ENCODE results near the gene BOLA1. TPM values are rescaled to one million over a fixed set of nuclear protein-coding genes. Genes with fewer than 3 reads are reported as not detected.

BOLA1 gene
- total RNA-seq, 1 donor from 2014 or later: 10.5 TPM

DNA sequence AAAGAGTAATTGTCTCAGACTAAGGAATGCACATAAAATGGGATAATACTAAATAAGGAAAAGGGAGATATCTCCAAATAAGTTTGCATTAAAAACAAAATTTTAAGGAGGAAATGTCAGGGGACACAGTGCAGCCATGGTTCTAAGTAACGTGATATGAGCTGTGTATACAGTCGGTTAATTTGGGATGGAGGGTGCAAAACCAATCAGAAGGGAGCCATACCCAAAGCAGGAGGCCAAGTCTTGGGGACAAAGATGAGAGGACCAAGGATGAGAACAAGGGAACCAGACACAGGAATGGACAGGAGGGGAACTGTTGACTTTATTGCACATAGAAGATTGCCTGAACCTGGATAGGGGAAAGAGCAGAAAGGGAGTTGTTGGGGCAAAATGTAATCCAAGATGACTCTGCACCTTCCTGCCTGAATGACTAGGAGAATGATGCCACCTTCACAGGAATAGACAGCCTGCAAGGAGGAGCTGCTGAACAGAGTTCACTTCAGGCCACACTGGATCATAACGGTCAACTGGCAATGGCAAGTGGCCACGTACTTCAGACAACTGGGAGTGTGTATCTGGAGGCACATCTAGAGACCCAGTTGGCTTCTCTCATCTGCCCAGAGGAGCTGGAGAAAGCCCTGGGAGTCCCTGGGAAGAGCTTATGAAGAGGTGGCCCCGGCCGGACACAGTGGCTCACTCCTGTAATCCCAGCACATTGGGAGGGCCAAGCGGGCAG, 22.0 kb upstream of the BOLA1 start:
- Mint-ChIP-seq H3K27me3 (ENCODE audit: low read depth) (no peaks in the 10 kb centered on the region), H3K4me1 (ENCODE audit: low read depth) (no peaks in the 10 kb centered on the region), H3K27ac (ENCODE audit: unreplicated experiment) (no peak overlapping the region), H3K36me3 (ENCODE audit: low read depth) (no peaks in the 10 kb centered on the region), H3K9me3 (ENCODE audit: low read depth) (no peaks in the 10 kb centered on the region), H3K4me3 (ENCODE audit: unreplicated experiment) (no peak overlapping the region)
- DNase-seq (ENCODE audit: low spot score): no peak
- TF ChIP-seq, protein P1, sequence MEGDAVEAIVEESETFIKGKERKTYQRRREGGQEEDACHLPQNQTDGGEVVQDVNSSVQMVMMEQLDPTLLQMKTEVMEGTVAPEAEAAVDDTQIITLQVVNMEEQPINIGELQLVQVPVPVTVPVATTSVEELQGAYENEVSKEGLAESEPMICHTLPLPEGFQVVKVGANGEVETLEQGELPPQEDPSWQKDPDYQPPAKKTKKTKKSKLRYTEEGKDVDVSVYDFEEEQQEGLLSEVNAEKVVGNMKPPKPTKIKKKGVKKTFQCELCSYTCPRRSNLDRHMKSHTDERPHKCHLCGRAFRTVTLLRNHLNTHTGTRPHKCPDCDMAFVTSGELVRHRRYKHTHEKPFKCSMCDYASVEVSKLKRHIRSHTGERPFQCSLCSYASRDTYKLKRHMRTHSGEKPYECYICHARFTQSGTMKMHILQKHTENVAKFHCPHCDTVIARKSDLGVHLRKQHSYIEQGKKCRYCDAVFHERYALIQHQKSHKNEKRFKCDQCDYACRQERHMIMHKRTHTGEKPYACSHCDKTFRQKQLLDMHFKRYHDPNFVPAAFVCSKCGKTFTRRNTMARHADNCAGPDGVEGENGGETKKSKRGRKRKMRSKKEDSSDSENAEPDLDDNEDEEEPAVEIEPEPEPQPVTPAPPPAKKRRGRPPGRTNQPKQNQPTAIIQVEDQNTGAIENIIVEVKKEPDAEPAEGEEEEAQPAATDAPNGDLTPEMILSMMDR (IDR thresholded peaks at IDR 0.05): no peak

GRCh38 chr1:149879556-149879955, 19.8 kb upstream of the BOLA1 start:
- H3K9me3 Mint-ChIP-seq (ENCODE audit: low read depth): no peaks in the 10 kb centered on the region
- no peak for DNase-seq (ENCODE audit: low spot score)
- H3K4me3 Mint-ChIP-seq (ENCODE audit: unreplicated experiment): no peak overlapping the region
- H3K27ac Mint-ChIP-seq (ENCODE audit: unreplicated experiment): no peak overlapping the region
- H3K36me3 Mint-ChIP-seq (ENCODE audit: low read depth): no peaks in the 10 kb centered on the region
- no peaks in the 10 kb centered on the region for H3K27me3 Mint-ChIP-seq (ENCODE audit: low read depth)
- TF ChIP-seq, protein P1 (IDR thresholded peaks at IDR 0.05): no peak
- H3K4me1 Mint-ChIP-seq (ENCODE audit: low read depth): peaks cover 5% of the 10 kb centered on the region

DNA sequence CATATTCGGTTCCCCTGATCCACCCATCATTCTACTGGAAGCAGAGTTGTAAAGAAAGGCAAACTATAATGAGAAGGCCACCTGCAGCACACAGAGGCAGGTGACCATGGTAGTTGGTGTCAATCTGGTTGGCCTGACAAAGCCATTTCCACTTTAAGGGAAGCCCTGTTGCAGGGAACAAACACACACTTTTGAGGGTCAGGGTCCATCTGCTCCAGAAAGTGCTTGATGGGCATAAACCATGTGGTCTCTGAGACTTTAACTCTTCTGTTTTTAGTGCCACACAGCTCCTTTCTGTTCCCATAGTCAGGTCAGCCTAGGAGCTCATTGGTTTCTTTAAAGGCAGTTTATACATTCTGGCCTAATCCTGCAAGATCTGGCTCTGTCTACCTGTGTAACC, 17.5 kb upstream of the BOLA1 start:
- Mint-ChIP-seq H3K27ac (ENCODE audit: unreplicated experiment) (no peak overlapping the region), H3K36me3 (ENCODE audit: low read depth) (no peaks in the 10 kb centered on the region), H3K4me3 (ENCODE audit: unreplicated experiment) (no peak overlapping the region), H3K4me1 (ENCODE audit: low read depth) (peaks cover 5% of the 10 kb centered on the region), H3K9me3 (ENCODE audit: low read depth) (no peaks in the 10 kb centered on the region), H3K27me3 (ENCODE audit: low read depth) (no peaks in the 10 kb centered on the region)
- DNase-seq (ENCODE audit: low spot score): no peak
- TF ChIP-seq, protein P1 (IDR thresholded peaks at IDR 0.05): no peak

DNA sequence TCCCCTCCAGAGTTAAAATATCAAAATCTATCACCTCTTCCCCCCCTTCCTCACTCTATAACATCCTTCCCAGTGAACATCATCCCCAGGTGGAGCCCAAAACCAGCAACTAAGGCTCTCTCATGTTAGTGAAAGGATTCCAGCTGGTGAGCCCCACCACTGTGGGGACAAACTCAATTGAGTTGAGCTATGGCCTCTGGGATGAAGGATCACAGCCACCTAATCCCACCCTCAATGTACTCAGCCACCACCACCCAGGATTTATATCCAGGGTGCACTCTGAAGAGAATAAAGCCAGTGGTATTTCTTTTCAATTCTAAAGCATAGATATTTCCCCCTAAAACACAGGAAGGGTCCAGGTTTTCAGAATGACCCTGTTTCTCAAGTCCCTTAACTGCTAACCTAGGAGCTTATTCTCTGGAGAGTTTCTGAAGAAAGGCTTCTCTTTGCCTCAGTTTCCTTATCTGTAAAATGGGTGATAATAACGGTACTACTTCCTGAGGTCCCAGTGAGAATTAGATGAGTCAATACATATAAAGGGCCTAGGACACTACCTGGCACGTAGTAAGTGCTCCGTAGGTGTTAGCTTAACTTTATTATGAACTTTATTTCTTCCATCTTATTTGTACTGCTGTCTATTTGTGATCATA, 15.6 kb upstream of the BOLA1 start:
- H3K9me3 Mint-ChIP-seq (ENCODE audit: low read depth): no peaks in the 10 kb centered on the region
- H3K36me3 Mint-ChIP-seq (ENCODE audit: low read depth): no peaks in the 10 kb centered on the region
- no peaks in the 10 kb centered on the region for H3K27me3 Mint-ChIP-seq (ENCODE audit: low read depth)
- DNase-seq (ENCODE audit: low spot score): no peak
- no peak overlapping the region for H3K27ac Mint-ChIP-seq (ENCODE audit: unreplicated experiment)
- peaks cover 5% of the 10 kb centered on the region for H3K4me1 Mint-ChIP-seq (ENCODE audit: low read depth)
- no peak overlapping the region for H3K4me3 Mint-ChIP-seq (ENCODE audit: unreplicated experiment)
- TF ChIP-seq, protein P1 (IDR thresholded peaks at IDR 0.05): no peak

DNA sequence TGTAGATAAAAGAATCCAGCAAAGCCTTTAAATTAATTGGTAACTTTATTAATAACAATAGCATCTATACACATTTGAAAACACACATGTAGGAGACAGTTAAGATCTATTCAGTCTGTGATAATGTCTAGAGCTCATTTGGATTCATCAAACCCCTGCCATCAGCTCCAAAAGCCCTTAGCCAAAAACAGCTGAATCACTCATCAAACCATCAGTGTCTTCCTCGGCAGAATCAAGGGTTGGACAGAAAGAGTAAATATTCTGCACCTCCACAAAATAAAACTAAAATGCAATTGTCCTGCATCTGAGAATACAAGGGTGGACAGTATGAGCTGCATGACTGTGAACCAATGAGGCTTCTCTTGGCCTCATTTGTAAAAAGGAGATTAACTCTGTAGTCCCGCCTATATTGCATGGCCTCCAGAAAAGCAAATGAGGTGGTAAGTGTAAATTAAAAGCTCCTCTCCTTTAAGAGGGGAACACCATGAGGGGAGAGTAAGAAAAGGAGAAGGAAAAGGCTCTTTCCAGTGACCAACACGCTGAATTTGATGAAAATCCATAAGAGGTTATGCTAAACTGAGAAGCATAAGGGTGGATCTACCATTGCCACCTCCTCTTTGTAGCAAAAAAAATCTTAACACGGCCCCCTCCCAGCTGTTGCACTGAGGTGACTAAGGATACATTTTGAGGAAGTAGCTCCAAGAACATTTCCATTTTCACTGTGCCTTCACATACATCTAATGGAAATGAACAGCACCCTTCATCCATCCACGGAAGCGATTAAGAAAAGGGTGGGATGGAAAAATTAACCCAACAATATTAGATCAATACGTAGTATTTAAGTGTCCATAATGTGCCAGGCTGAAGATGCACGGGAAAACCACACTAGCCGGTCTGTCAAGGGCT, 14.7 kb upstream of the BOLA1 start:
- Mint-ChIP-seq H3K27me3 (ENCODE audit: low read depth) (no peaks in the 10 kb centered on the region), H3K4me3 (ENCODE audit: unreplicated experiment) (no peak overlapping the region), H3K4me1 (ENCODE audit: low read depth) (peaks cover 6% of the 10 kb centered on the region), H3K36me3 (ENCODE audit: low read depth) (no peaks in the 10 kb centered on the region), H3K9me3 (ENCODE audit: low read depth) (no peaks in the 10 kb centered on the region), H3K27ac (ENCODE audit: unreplicated experiment) (no peak overlapping the region)
- DNase-seq (ENCODE audit: low spot score): no peak
- TF ChIP-seq, protein P1 (IDR thresholded peaks at IDR 0.05): no peak
